Erythroblast (primary cell): ENCODE results near the gene LTBP1.

Experiments used
- GATA1 ChIP-seq: IDR thresholded peaks from 2 replicates; pipeline ENCODE4 v1.6.1; 2011; ENCODE audit warnings: low read depth, mild to moderate bottlenecking, control low read depth, low read length, moderate library complexity
- POLR2A ChIP-seq: IDR thresholded peaks from 2 replicates; pipeline ENCODE4 v1.6.1; 2011; ENCODE audit warnings: mild to moderate bottlenecking, low read length

- TF ChIP-seq POLR2A (no peak), GATA1 (no peak)
These were observed 169.0 kb downstream of the LTBP1 start for GRCh38 chr2:33115728-33116127.
